Brain microvascular endothelial cell (primary cell): ENCODE results near the gene ANKRD13A.

ENCODE experiments used
- DNase-seq: peaks from one replicate; pipeline ENCODE4 v3.0.0-alpha.2; 2020
- H3K27ac ChIP-seq: fragments of 250-450 bp; sonication (Bioruptor Pico); 2 replicates; pipeline ENCODE4 v1.5.1; 2020; ENCODE audit warnings: mild to moderate bottlenecking, moderate library complexity
- H3K27me3 ChIP-seq: fragments of 250-450 bp; sonication (Bioruptor Pico); replicated peaks from 2 replicates; pipeline ENCODE4 v1.5.1; 2020; ENCODE audit warnings: mild to moderate bottlenecking
- H3K36me3 ChIP-seq: fragments of 250-450 bp; sonication (Bioruptor Pico); replicated peaks from 2 replicates; pipeline ENCODE4 v1.5.1; 2020; ENCODE audit warnings: mild to moderate bottlenecking
- H3K4me3 ChIP-seq: 2 replicates; pipeline ENCODE4 v1.5.1; 2011; ENCODE audit warnings: low read depth, mild to moderate bottlenecking, control low read depth, low read length, moderate library complexity
- in situ Hi-C: cut with HindIII; loops from 2 replicates; pipeline ENCODE4 v1.10.0; 2017; ENCODE audit warnings: low sequenced_read_pairs, low pct_ligation_motif_present
- TF ChIP-seq, protein P1 (sequence below): IDR thresholded peaks from 2 replicates; pipeline ENCODE4 v1.5.1; 2011; ENCODE audit warnings: low read depth, mild to moderate bottlenecking, moderate library complexity, low read length, control low read depth, inconsistent platforms; ENCODE audit errors: missing control alignments

ANKRD13A gene

DNA sequence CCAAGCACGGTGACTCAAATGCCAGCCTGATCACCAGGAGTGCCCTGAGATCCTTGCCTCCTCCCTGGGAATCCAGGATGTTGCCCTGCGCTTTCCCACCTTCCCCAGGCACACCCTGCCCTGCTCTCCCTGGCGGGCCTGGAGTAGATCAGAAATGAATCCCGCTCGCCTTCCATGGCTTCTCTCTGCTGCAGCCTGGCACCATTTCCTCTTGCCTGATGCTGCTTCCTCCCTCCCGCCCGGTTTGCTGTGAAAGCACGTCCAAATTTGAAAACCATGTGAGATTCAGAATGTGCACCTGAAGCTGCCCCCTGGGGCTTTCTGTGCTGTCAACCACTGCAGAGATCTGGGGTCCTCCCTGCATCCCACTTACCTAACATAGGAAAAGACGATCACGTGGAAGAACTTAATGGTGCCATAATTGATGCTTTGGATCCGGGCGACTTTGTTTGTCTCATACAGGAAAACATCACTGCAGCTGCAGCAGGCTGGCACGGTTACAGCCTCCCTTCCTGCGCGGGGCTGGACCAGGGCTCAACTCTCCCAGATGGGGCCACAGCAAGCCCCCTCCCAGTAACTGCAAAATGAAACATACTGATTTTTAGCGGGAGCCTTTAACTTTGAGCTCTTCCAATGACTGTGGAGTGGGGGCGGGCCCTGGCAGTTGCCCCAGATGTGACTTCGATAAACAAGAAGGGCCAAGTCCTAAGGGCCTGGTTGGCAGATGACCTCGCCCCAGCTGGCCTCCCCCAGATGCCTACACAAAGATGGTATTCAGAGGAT, 74.0 kb downstream of the ANKRD13A start:
- no peaks in the 10 kb centered on the region for H3K36me3 ChIP-seq
- no peaks in the 10 kb centered on the region for H3K27me3 ChIP-seq
- H3K4me3 ChIP-seq = peak overlapping the region; percentile 56
- TF ChIP-seq, protein P1, sequence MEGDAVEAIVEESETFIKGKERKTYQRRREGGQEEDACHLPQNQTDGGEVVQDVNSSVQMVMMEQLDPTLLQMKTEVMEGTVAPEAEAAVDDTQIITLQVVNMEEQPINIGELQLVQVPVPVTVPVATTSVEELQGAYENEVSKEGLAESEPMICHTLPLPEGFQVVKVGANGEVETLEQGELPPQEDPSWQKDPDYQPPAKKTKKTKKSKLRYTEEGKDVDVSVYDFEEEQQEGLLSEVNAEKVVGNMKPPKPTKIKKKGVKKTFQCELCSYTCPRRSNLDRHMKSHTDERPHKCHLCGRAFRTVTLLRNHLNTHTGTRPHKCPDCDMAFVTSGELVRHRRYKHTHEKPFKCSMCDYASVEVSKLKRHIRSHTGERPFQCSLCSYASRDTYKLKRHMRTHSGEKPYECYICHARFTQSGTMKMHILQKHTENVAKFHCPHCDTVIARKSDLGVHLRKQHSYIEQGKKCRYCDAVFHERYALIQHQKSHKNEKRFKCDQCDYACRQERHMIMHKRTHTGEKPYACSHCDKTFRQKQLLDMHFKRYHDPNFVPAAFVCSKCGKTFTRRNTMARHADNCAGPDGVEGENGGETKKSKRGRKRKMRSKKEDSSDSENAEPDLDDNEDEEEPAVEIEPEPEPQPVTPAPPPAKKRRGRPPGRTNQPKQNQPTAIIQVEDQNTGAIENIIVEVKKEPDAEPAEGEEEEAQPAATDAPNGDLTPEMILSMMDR = no peak
- no peak overlapping the region for H3K27ac ChIP-seq
- DNase-seq = no peak
- in situ Hi-C loops = no loop called here

DNA sequence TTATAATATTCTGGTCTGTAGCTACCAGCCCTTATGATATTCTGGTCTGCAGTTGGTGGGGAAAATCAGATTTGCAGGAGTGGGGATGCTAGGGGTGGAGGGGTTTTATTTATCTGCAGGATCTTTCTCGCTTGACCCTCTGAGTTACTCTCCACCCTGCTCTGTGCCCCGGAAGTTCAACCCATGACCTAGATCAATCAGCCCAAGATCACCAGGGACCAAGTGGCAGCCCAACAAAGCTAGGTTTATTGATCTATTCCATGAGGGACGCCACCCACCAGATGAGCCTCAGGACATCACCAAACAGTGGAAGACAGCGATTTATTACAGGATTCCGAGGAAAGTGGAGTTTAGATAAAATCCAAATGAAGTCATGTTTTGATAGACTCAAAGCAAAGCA, 74.9 kb downstream of the ANKRD13A start:
- Histone ChIP-seq H3K4me3 (no peak overlapping the region), H3K27ac (no peak overlapping the region), H3K27me3 (no peaks in the 10 kb centered on the region), H3K36me3 (no peaks in the 10 kb centered on the region)
- no peak for DNase-seq
- TF ChIP-seq, protein P1 = no peak
- in situ Hi-C loops = no loop called here

DNA sequence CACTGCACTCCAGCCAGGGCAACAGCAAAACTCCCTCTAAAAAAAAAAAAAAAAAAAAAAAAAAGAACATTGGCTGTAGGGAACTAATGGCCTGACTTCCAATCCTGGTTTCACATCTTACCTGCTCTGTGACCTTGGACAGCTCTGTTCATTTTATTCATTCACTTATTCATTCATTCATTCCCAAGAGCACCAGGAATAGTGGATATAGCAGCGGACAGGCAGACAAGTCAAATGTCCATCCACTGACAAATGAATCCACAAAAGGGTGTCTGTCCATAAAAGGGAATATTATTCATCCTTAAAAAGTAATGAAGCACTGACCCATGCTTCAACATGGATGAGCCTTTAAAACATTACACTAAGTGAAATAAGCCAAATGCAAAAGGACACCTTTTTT, 76.7 kb downstream of the ANKRD13A start:
- Histone ChIP-seq H3K27ac (no peak overlapping the region), H3K27me3 (no peaks in the 10 kb centered on the region), H3K4me3 (no peak overlapping the region), H3K36me3 (no peaks in the 10 kb centered on the region)
- TF ChIP-seq, protein P1 = no peak
- in situ Hi-C loops = no loop called here
- DNase-seq = no peak

DNA sequence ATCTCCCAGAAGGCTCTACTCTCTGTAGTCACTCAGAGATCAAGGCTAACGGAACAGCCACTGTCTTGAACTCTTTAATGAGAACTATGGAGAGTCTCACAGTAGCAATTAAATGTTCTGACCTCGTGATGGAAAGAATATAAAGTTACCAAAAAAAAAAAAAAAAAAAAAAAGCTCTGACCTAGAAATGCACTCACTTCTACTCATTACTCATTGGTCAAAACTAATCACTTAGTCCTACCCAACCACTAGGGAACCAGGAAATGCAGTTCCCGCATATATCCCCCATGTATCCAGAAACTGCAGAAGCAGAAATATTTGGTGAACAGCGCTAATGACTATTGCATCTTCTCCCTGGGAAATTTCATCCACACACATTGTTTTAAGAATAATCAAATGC, 78.6 kb downstream of the ANKRD13A start:
- Histone ChIP-seq H3K27me3 (no peaks in the 10 kb centered on the region), H3K4me3 (no peak overlapping the region), H3K36me3 (no peaks in the 10 kb centered on the region), H3K27ac (no peak overlapping the region)
- in situ Hi-C loops = no loop called here
- TF ChIP-seq, protein P1 = no peak
- no peak for DNase-seq

DNA sequence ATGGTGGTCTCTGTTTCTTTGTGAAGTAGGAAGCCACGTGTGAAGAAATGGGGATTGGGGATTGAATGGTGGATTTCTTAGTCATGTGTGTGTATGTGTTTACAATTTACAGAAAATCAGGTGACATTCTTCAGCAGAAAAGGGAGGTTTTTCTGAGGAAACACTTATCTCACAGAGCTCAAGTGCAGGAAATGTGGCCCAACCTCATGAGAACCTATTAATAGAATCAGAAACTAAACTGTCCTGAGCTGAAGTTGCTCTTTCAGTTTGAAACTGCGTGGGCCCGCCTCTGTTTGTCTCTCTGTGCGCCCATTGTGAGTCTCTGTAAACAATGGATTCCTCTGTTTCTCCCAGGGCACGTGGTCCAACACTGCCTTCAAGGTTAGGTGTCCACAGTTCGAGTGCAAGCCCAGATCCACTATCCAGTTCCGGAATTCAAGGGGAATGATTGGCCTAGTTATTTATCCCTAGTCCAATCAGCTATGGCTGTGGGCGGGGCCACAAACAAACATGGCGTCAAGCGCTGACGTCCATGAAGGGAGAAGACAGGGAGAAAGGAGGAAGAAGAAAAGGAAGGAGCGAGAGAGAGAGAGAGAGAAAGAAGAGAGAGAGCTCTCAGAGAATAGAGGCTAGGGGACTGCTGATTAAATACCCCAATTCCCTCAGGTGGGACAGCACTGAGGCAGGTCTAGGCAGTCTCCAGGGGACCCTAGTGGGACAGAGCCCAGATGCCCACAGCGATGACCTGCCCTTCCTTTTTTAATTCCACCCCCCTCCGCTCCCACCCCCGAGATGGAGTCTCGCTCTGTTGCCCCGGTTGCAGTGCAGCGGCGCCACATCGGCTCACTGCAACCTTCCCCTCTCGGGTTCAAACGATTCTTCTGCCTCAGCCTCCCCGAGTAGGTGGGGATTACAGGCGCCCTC, 80.5 kb downstream of the ANKRD13A start:
- in situ Hi-C loops = no loop called here
- DNase-seq = no peak
- no peaks in the 10 kb centered on the region for H3K27me3 ChIP-seq
- H3K4me3 ChIP-seq = no peak overlapping the region
- H3K36me3 ChIP-seq = no peaks in the 10 kb centered on the region
- H3K27ac ChIP-seq = no peak overlapping the region
- TF ChIP-seq, protein P1 = no peak
